NB4 (cell line): ENCODE data around the gene SFSWAP.

Experiments
- MYC ChIP-seq: IDR thresholded peaks from 2 replicates; pipeline ENCODE4 v1.6.1; 2011; ENCODE audit warnings: low read depth, low read length
- POLR2A ChIP-seq: IDR thresholded peaks from 2 replicates; pipeline ENCODE4 v1.6.1; 2011; ENCODE audit warnings: mild to moderate bottlenecking; ENCODE audit not compliant: insufficient read length; ENCODE audit errors: extremely low read depth
- TF ChIP-seq, protein P1 (sequence below): IDR thresholded peaks from 2 replicates; pipeline ENCODE4 v1.6.1; 2011; ENCODE audit warnings: low read depth, low read length
- TF ChIP-seq, protein P2 (sequence below): IDR thresholded peaks from one replicate; pipeline ENCODE4 v1.5.1; 2012; ENCODE audit warnings: low read depth, low read length

- TF ChIP-seq POLR2A (no peak), MYC (no peak)
- TF ChIP-seq, protein P1, sequence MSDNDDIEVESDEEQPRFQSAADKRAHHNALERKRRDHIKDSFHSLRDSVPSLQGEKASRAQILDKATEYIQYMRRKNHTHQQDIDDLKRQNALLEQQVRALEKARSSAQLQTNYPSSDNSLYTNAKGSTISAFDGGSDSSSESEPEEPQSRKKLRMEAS, result no peak
- TF ChIP-seq, protein P2, sequence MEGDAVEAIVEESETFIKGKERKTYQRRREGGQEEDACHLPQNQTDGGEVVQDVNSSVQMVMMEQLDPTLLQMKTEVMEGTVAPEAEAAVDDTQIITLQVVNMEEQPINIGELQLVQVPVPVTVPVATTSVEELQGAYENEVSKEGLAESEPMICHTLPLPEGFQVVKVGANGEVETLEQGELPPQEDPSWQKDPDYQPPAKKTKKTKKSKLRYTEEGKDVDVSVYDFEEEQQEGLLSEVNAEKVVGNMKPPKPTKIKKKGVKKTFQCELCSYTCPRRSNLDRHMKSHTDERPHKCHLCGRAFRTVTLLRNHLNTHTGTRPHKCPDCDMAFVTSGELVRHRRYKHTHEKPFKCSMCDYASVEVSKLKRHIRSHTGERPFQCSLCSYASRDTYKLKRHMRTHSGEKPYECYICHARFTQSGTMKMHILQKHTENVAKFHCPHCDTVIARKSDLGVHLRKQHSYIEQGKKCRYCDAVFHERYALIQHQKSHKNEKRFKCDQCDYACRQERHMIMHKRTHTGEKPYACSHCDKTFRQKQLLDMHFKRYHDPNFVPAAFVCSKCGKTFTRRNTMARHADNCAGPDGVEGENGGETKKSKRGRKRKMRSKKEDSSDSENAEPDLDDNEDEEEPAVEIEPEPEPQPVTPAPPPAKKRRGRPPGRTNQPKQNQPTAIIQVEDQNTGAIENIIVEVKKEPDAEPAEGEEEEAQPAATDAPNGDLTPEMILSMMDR, result no peak
Measured at GRCh38 chr12:131702573-131702877, 8.4 kb upstream of the SFSWAP start.
